Measurements from ENCODE around the gene ARHGAP15. TPM values are rescaled to one million over a fixed set of nuclear protein-coding genes. Genes with fewer than 3 reads are reported as not detected.

The ARHGAP15 gene
- total and polyA plus RNA-seq, 8 donors = 0.69 to 5.2 (median 1.5) TPM

DNA sequence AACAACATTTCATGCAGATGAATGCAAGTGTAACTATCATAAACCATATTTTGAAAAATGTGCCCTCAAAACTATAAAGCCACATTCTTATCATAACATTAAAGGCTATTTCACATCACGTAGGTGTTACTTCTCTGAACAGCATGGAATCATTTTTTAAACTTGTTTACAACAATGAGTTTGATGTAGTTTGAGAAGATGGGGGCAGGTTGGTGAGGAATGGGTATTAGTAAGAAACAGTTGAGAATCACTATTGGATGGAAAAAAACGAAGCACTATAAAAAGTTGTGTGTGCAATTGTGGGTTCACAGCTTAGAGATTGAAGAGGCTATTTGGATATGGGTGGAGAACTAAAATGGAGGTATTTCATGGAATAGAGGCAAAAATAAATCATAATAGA lies 569.1 kb downstream of the ARHGAP15 start:
- FAIRE-seq = no peak
- TF ChIP-seq, protein P1, sequence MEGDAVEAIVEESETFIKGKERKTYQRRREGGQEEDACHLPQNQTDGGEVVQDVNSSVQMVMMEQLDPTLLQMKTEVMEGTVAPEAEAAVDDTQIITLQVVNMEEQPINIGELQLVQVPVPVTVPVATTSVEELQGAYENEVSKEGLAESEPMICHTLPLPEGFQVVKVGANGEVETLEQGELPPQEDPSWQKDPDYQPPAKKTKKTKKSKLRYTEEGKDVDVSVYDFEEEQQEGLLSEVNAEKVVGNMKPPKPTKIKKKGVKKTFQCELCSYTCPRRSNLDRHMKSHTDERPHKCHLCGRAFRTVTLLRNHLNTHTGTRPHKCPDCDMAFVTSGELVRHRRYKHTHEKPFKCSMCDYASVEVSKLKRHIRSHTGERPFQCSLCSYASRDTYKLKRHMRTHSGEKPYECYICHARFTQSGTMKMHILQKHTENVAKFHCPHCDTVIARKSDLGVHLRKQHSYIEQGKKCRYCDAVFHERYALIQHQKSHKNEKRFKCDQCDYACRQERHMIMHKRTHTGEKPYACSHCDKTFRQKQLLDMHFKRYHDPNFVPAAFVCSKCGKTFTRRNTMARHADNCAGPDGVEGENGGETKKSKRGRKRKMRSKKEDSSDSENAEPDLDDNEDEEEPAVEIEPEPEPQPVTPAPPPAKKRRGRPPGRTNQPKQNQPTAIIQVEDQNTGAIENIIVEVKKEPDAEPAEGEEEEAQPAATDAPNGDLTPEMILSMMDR (IDR thresholded peaks at IDR 0.05) = no peak
- Histone ChIP-seq H3K9me3 (no peaks in the 10 kb centered on the region), H3K27me3 (no peaks in the 10 kb centered on the region), H3K4me1 (no peaks in the 10 kb centered on the region), H3K4me3 (no peak overlapping the region), H3K36me3 (no peaks in the 10 kb centered on the region), H3K27ac (no peak overlapping the region)
- 64 to 76% methylated on average over 2 of the region's 2 CpGs for WGBS, 2 donors
- intact Hi-C loops (cut with DNase I) = no loop called here
- ATAC-seq = no peak
- no peak for DNase-seq

DNA sequence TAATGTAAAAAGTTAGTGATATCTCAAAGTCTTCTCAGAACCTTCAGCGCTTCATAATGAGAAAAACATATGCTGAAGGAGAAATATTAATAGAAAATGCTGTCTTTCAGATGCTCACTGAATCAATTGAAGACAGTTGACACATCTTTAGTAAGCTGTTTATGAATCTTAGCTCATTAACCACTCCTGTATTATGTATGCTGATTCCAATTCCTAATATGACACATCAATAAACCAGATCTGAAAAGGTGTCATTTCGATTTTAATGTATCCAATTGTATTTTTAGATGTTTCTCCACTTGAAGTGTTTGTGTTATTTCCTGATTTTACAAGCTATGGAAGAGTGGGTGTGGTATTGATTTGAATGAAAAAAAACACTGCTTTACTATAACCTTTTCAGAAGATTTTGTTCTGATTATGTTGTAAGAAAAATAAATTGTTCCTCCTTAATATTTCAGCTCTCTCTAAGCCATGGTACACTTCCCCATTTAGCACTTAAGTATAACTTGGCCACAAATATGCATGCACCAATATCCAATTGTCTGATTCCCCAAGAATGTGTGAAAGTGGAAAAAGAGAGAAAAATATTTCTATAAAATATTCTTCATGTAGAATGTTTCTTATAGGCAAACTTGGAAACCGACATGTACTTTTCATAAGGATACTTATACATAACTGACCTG lies 569.8 kb downstream of the ARHGAP15 start:
- intact Hi-C loops (cut with DNase I) = no loop called here
- H3K27ac ChIP-seq = no peak overlapping the region
- 76 to 85% methylated on average over 3 of the region's 3 CpGs for WGBS, 2 donors
- H3K4me1 ChIP-seq = no peaks in the 10 kb centered on the region
- no peaks in the 10 kb centered on the region for H3K27me3 ChIP-seq
- no peak for FAIRE-seq
- TF ChIP-seq, protein P1 (IDR thresholded peaks at IDR 0.05) = no peak
- no peak overlapping the region for H3K4me3 ChIP-seq
- no peaks in the 10 kb centered on the region for H3K9me3 ChIP-seq
- no peak for ATAC-seq
- H3K36me3 ChIP-seq = no peaks in the 10 kb centered on the region
- DNase-seq = no peak

DNA sequence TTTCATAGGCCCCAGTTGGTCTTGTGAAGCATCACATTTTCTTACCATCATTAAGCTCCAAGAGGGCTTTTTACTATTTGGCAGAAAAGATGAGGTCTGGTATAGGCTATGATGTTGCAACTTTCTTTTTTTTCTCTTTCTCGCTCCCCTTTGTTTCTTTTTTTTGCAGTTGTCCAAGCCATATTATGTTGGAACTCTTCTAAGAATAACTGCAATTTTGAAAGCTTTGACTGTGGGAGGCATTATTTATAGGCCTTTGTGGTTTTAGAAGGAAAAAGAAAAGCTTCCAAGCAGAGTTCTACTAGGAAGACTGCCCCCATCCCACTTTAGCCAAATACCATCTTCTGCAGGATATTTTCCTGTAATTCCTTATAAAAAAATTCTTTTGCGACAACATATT lies 571.6 kb downstream of the ARHGAP15 start:
- H3K9me3 ChIP-seq = no peaks in the 10 kb centered on the region
- ATAC-seq = no peak
- TF ChIP-seq, protein P1 (IDR thresholded peaks at IDR 0.05) = no peak
- WGBS, 2 donors = 90 to 92% methylated on average over 2 of the region's 2 CpGs
- H3K36me3 ChIP-seq = no peaks in the 10 kb centered on the region
- intact Hi-C loops (cut with DNase I) = no loop called here
- H3K27me3 ChIP-seq = no peaks in the 10 kb centered on the region
- DNase-seq = no peak
- H3K4me1 ChIP-seq = no peaks in the 10 kb centered on the region
- H3K4me3 ChIP-seq = no peak overlapping the region
- no peak for FAIRE-seq
- H3K27ac ChIP-seq = no peak overlapping the region

DNA sequence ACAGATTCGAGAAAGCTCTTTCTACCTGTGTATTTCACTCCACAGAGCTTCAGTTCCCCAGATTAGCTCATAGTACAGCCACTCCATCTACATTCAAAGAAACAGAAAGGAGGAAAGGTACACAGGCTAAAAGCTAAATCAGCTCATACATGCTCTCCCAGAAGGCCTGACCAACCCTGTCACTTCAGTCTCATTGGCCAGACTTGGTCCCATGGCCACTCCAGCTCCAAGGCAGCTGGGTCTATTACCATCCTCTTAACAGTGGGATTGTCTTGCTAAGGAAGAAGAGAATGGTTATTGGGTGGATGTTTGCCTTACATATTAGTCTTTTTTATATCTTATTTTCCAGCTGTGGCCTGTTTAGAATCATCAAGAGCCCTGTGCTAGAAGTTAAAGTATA lies 572.6 kb downstream of the ARHGAP15 start:
- intact Hi-C loops (cut with DNase I) = no loop called here
- no peaks in the 10 kb centered on the region for H3K36me3 ChIP-seq
- no peaks in the 10 kb centered on the region for H3K4me1 ChIP-seq
- no peaks in the 10 kb centered on the region for H3K27me3 ChIP-seq
- FAIRE-seq (no peak), DNase-seq (no peak), ATAC-seq (no peak)
- no peaks in the 10 kb centered on the region for H3K9me3 ChIP-seq
- no peak overlapping the region for H3K4me3 ChIP-seq
- 83 to 87% methylated on average over 1 of the region's 1 CpG for WGBS, 2 donors
- TF ChIP-seq, protein P1 (IDR thresholded peaks at IDR 0.05) = no peak
- H3K27ac ChIP-seq = no peak overlapping the region

DNA sequence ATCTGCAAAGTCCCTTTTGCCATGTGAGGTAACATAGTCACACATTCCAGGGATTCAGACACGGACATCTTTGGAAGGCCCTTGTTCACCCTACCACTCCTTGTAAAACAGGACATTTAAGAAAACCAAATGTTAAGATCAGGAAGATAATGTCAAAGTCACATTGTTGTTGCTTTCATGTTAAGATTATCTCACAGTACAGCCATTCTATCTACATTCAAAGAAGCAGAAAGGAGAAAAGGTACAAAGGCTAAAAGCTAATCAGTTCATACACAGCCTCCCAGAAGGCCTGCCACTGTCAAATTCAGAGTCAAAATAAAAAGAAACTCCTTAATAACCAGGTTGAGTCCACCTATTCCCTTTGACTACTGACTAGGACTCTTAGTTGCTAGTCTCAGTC lies 573.7 kb downstream of the ARHGAP15 start:
- ATAC-seq (no peak), FAIRE-seq (no peak), DNase-seq (no peak)
- 88 to 96% methylated on average over 1 of the region's 1 CpG for whole genome bisulfite sequencing, 2 donors
- intact Hi-C loops (cut with DNase I) = no loop called here
- no peaks in the 10 kb centered on the region for H3K27me3 ChIP-seq
- no peaks in the 10 kb centered on the region for H3K36me3 ChIP-seq
- no peaks in the 10 kb centered on the region for H3K9me3 ChIP-seq
- TF ChIP-seq, protein P1 (IDR thresholded peaks at IDR 0.05) = no peak
- H3K27ac ChIP-seq = no peak overlapping the region
- H3K4me1 ChIP-seq = no peaks in the 10 kb centered on the region
- H3K4me3 ChIP-seq = no peak overlapping the region
